ENCODE data around the gene ATG10.
"Not testable (repeated sequence)": the region's sequence is repeated elsewhere in the genome, so short reads cannot be mapped to it uniquely, and the experiment has no call there.

The ATG10 gene

DNA sequence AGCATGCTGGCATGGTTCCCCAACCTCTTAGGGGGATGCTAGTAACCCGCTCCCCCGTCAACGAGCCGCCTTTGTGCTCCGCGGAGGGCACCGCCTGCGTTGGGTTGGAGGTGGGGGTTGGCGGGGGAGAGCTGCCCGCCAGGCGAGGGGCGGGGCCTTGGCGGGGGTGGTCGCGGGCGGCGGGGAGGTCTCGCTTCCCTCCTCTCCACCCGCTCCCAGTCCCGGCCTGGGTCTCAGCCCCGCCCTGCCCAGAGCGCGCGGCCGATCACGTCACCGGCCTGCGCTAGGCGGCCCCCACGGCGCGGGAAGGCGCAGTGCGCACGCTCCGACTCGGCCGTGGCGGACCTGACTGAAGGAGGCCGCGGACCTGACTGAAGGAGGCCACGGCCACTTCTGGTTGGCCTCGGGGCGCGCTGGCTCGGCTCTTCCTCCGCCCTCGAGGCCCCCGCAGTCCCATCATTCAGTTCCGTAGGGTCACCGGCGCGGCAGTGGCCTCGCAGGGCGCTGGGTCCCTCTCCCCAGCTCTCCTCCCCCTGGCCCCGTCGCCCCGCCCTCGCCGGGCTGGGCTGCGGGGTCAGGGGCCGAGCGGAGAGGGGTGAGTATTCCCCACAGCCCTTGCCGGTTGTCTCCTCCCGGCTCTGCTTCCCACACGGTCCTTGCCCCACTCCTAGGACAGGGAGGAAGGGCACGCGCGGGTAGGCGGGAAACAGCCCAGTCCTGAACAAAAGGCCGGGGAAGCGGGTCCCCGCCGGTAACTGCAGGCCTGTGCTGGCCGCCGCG is at the start of gene ATG10:
Gene ATG10 (plus strand): TSS at position 312 of the 780 bp plus-strand sequence. CDS start 15,548 bp downstream, outside the sequence.
- DNase-seq = peak; percentile 94

DNA sequence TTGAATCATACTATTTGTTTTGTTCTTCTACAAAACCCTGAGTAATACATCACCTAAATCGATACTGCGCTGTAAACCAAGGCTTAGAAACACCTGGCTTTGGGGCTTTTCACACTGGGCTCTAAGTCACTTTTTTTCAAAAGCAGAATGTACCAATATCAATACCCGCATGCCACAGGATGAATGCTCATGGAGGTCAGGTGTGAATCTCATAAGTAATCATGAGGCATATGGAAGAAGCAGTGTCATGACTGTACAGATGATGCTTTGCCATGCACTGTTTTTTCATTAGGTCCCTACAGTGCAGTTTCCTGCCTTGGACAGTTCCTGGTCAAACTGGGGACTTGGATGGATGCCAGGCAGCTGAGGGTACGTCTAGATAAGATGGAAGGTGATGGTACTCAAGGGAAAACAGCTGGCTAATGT is 49.0 kb upstream of the ATG10 start:
- no peak for DNase-seq

DNA sequence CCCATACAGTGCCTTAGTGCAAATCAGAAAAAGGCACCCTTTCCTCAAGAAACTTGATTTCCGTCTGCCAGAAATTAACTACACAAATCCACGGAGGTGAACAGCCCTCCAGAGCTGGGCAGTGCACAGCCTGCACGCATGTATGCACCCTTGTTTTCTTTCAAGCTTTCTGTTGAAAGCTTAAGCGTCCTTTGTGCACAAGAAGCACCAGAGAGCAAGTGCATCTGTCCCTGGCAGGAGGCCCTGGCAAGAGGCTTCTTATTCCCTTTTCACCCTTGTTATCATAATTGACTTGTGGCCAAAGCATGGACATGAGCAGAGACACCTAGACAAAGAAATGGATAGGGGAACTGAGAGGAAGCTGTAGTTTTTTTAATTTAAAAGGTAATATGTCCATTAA is 47.4 kb upstream of the ATG10 start:
- no peak for DNase-seq

DNA sequence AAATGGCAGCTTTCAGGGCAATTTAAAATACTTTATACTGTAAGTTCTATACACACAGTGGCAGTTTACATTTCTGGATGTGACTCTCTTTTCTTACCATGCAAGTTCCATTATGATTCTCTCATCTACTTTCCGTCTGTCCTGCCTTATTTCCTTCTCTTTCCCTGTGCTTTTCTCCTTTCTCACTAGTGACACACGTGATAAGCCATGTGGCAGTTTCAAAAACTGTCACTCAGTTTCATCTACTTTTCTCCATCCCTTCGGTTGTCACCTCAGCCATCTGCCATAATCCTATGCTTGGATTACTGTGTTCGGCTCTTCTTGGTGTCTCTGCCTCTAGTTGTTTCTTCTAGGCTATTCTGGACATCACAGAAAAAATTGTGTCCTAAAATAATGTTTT is 46.8 kb upstream of the ATG10 start:
- DNase-seq = no peak

DNA sequence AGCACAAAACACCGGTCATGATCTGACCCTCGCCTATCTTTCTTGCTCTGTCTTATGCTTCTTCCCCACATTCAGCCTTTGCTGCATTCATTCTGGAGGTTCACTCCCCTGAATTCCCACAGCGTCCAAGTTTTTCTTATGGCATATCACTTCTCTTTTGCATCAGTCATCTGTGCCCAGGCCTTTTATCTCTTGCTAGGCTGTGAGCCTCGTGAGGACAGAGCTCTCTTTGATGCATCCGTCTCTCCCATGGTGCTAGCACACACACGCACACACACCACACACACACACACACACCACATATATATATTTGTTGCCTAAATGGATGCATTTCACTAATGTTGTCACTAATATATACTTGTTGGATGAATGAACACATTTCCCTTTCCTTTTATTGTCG is 45.8 kb upstream of the ATG10 start:
- no peak for DNase-seq

DNA sequence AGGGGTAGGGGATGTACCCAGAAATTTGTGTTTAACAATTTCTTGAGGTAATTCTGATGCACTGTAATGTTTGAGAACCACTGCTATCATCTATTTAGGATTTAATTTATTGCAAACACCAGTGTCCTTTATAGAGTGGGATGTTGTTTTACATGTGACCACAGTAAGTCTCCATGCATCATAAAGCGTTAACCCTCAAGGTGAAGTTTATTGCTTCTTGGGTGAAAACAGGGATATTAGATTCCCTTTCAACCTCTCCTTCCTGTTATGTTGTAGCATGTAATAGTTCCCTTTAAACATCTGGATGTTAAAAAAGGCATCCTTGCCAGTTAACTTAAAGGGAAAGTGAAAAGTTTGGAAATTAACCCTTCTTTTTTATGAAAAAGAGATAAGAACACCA is 35.8 kb upstream of the ATG10 start:
- DNase-seq = no peak

DNA sequence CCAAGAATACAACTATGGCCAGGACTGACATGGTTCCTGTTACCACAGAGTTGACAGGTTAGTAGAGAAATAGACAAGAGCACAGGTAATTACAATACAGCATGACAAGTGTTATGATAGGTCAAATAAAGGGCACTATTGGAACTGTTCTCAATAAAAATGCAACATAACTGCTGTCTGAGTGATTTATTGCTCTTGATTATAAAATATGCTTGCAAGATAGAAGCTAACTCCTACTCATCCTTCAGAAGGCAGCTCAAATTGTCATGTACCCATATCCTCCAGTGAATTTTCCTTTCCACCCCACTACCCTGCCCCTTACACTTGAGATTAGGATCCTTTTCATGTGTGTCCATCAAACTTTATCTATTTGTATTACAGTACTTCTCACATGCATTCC is 35.1 kb upstream of the ATG10 start:
- DNase-seq = no peak

DNA sequence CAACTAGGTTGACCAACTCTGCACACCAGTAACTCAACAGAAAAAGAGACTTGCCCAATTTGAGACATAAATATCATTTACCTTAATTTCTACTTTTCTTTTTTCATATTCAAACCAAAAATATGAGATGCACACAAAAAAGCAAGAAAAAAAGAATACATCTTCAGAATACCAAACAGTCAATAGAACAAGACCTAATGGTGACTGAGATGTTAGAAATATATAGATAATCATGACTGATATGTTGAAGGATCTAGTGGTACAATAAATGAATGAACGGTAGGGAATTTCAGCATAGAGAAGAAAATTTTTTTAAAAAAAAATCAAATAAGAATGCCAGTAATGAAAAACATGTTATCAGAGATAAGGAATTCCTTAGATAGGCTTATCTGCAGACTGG is 29.1 kb upstream of the ATG10 start:
- no peak for DNase-seq

DNA sequence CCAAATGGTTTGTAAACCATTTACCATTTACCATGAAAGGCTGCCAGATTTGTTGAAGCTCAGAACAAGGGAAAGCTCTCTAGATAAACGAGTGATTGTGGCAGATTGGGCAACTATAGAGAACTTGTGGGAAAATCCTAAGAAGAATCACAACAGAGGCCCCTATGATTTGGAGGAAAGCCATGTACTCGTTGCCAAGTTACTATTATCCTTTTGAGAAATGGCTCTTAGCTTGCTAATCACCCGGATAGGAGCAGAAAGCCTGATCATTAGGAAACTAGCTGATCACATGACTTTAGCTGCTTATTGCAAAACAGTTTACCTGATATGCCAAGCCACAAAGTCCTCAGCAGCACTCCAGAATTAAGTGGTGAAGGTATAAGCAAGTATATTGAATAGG is 23.5 kb upstream of the ATG10 start:
- DNase-seq = no peak

DNA sequence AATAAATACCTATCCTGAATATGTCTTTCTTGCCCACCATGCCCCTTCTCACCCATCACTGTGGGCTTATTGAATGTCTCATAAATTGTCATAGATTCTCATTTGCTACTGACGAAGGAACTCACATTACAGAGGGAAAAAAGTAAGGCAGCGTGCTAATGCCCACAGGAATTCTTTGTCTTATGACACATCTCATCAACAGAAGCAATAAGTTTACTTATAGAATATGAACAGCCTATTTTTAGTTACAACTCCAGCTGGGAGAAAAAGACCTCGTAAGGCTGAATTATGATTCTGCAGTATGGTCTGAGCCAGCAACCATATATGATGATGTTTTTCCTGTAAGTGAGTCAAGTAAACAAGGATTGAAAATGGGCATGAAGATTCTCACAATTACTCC is 22.4 kb upstream of the ATG10 start:
- DNase-seq = no peak

DNA sequence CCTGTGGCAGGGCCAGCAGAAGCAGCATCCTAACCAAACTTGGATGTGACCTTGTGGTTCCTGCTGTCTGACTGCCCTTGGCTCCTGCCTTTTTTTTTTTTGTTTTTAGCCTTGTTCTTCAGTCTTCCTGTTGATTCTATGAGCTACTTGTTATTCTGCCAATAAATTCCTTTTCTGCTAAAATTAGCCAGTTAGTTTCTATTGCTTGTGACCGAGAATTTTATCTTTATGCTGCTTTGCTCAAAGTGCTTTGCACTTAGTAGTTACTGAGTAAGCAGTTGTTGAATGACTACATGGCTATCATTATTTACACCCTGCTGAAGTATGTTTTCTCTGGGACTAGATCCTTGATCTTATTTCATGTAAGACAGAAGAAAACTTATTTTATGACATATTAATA is 20.8 kb upstream of the ATG10 start:
- DNase-seq = no peak

DNA sequence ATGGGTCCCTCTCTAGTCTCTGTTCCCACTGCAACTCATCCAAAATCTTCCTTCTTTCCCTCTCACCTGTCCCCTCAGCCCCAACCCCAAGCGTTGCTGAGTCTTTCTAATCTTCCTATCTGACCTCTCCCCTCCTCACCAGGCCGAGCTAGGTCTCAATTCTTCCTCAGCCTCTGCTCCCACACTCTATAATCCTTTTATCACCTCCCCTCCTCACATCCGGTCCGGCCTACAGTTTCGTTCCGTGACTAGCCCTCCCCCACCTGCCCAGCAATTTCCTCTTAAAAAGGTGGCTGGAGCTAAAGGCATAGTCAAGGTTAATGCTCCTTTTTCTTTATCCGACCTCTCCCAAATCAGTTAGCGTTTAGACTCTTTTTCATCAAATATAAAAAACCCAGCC is 17.0 kb upstream of the ATG10 start:
- DNase-seq = not testable (repeated sequence)

DNA sequence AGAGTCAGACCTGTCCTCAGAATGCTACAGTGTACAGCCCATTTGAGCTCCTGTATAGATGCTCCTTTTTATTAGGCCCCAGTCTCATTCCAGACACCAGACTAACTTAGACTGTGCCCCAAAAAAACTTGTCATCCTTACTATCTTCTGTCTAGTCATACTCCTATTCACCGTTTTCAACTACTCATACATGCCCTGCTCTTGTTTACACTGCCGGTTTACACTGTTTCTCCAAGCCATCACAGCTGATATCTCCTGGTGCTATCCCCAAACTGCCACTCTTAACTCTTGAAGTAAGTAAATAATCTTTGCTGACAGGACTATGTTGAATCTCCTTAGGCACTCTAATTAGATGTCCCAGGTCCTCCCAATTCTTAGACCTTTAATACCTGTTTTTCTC is 13.7 kb upstream of the ATG10 start:
- not testable (repeated sequence) for DNase-seq

DNA sequence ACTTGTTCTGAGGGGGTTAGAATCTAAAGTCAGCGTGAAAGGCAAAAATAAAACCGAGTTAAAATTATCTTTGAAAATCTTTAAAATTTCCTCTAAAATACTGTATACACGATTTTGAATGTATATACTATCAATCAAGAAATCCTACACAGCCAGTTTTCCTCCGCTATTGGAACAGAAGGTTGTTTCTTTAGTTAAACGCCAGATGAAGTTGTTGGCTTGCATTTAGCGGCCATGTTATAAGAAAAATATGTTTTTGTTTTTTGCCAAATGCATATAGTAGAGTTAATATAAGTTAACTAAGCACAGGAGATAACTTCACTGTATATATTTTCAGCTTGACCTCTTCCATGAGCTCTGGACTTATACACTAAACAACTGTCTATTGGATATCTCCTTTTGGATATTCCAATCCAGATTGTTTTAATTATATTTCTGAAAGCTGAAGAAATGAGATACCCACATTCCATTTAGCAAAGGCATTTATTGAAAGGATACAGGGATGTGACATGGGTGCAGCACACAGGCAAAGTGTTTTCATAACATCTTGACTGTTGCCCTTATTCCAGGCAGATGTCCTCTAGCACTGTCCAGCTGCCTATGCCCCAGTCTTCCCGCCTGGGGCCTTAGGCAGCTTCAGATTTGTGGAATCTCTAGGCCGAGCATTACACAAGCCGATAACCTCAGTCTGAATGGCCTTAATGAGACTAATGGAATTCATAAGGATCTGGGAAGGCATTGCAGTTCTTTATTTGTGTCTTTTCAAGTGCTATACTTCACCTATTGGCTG is 10.0 kb upstream of the ATG10 start:
- DNase-seq = no peak

DNA sequence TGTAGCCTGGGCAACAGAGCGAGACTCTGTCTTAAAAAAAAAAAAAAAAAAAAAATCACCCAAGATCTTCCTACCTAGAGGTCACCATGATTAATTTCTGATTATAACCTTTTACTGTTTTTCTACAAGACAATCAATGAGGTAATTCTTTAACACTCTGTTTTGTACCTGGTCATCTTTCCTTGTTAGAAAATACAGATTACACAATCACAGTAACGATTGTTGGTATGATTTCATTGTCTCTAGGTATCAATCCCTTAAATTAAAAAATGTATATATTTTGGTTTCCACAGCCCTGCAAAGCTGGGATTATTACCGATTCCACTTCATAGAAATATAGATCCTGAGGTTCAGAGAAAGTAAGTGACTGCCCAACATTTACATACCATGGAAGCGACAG is 8.3 kb upstream of the ATG10 start:
- DNase-seq = no peak

DNA sequence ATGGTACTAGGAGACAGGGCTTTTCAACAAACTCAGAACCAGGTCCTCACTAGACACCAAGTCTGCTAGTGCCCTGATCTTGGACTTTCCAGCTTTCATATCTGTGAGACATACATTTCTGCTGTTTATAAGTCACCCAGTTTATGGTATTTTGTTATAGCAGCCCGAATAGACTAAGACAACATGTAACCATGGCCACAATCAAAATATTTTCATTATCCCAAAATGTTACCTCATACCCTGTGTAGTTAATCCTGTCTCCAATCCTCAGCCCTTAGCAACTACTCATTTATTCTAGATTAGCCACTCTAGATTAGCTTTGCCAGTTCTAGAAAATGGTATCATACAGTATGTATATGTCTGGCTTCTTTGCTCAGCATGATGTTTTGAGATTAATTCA is 6.3 kb upstream of the ATG10 start:
- no peak for DNase-seq

DNA sequence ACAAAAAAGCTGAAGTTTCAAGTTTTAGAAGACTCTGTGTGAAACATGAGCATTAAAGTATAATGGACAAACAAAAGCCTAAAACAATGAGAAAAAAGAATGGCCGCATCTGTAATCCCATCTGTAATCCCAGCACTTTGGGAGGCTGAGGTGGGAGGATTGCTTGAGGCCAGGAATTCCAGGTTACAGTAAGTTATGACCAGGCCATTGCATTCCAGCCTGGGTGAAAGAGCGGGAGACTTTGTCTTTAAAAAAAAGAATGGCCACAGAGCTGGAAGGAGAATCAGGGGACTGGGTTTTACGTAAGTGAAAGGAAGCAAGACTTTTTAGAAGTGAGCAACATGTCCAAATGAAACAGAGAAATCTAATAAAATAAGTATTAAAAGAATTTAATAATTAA is 2.6 kb upstream of the ATG10 start:
- DNase-seq = no peak

DNA sequence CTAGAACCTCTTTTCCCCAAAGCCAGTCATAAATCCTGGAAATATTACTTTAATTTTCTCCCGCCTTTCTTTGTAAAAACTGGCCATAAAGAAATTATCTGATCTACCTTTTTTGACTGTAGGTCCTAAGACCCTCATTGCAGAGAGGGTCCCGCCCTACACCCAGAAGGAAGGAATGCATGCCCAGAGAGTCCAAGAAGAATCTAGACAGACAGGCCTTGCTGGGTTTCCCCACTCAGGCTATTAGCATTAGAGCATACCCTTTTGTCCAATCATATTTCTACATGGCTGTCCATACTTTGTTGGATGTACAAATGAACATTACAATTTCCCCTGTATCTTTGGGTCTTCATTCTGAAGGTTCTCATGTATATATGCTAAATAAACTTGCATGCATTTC is 1.9 kb upstream of the ATG10 start:
- no peak for DNase-seq

DNA sequence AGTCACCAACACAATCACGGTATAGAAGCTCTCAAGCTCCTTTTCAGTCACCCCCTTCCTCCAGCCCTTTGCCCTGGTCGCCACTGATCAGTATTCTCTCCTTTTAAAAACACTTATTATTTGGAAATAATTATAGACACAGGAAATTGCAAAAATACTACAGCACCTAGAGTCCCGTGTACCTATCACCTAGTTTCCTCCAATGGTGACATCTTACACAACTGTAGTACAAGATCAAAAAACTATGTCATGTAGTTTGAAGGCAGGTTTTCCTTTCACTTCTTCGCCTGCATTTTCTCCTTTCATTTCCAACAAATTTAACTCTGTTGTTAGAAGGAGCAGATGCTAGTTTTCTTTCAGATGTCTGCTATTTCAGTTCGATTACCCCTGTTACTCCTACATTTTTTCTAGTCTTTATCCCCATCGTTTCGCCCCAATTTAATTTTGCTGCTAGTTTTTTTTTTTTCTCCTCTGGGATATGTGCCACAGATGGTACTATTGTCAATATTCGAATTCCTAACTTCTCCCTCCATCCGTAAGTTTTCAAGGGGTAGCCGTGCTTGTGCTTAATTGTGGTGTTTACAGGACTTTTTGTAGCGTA is 612 bp upstream of the ATG10 start:
- DNase-seq = peak; percentile 47

DNA sequence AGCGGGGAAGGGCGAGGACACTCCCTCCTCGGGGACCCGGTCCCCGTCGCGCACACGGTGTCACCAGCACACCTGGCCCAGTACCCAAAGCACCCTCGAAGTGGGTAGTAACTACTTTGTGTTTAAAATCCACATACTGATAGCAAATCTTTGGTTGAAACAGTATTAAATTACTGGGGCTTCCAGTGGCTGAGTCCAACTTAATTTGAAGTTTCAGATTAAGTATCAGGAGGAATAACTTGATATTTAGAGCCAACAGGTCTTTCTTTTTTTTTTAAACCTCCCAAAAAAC is 615 bp downstream of the ATG10 start:
- DNase-seq = no peak

DNA sequence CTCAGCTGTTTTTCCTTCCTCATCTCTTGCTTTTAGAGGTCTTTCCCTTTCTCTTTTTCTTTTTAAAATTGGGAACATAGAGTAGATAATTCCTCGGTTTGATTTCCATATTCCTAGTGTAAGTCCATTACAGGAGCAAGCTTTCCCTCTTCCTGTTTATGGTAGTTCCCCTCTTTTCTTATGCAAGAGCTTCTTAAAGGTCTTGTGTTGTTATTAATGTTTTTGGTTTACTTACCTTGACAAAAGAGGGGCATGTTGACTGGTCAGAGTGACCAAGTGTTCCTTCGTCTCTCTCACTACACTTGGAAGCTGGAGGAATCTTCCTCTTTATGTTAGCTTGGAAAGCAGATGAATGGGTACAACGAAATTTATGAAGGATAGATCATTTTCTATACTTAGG is 8.3 kb downstream of the ATG10 start:
- DNase-seq = peak; percentile 16

DNA sequence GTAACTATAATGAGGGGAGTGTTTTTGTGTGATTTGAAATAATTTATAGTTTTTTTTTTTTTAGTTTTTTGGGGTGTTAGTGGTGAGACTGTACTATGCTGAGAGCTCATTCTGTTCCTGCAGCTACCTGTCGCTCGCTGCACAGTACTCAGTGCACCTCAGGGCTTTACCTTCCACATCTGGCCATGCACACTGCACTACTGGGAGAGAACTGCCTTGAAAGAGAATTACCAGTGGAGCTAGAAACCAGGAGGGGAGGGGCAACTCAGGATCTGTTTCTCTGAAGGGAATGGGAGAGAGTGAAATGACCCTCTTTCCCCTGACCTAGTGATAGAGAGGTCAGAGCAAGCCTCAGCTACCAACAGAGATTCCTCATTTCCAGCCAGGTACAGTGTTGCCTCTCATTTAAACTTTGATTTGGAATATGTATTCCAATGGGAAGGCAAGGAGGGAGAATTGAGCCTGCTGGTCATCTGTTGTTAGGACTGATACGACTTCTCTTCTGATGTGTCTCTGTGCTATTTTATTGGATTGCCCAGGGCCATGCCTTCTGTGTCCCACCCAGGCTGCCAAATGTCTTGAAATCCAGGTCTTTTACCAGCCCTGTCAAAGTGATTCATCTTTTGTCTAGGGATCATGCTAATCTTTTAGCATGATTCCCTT is 8.9 kb downstream of the ATG10 start:
- DNase-seq = no peak

DNA sequence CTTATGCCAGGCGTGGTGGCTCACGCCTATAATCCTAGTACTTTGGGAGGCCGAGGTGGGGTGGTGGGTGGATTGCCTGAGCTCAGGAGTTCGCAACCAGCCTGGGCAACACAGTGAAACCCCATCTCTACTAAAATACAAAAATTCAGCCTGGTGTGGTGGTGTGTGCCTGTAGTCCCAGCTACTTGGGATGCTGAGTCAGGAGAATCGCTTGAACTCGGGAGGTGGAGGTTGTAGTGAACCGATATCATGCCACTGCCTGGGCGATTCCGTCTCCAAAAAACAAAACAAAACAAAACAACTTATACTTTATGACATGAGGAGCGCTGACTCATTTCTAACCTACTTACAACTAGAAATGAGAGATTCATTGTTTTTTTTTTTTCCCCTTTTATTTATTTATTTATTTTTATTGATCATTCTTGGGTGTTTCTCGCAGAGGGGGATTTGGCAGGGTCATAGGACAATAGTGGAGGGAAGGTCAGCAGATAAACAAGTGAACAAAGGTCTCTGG is 10.4 kb downstream of the ATG10 start:
- DNase-seq = not testable (repeated sequence)

Measured in suppressor macrophage treated with lipopolysaccharide for 4 hours (primary cell).